ENCODE results near the gene VPS16. TPM values are rescaled to one million over a fixed set of nuclear protein-coding genes. Genes with fewer than 3 reads are reported as not detected.
A peak's percentile ranks its signal among the peaks of the same experiment; 100 is the strongest.

The VPS16 gene
- total RNA-seq, 3 donors from 2014 or later (not counting 1 experiment from before 2014, with no cell fraction given) = 108 to 118 (median 109) TPM

DNA sequence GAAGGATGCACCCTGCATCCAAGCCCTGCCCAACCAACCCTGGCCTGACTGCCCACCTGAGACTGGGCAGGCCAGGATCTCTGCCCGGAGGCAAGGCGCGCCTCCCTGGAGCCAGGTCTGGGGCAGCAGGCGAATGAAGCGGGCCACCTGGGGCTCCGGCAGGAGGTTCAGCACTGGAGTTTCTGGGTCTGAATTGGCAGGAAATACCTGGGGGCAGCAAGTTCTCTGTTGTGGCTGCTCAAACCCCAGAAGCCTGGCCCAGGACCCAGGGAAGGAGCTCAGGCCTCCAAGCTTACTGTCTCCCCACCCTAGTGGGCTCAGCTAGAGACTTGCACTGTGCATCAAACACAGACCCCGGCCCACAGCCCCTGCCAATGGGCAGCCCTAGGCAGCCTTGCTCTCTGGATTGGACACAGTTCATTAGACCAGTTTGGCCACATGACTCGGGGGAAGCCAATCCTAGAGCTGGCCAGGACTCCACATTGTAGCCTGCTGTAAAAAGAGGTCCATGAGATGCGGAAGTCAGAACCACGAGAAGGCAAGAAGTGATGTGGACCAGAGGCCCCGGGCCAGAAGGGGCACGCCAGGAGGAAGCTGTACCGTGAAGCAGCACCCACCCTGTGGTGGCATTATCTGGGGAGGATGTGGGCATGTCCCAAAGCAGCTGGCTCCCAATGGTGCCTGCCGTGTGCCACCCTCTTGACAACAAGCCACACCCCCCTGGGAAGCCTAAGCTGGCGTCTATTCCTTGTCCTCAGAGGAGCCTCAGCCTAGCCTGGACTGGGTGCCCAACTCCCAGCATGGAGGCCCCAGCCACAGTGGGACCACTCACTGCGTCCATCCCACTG is 43.2 kb upstream of the VPS16 start:
- Mint-ChIP-seq H3K9me3 (no peaks in the 10 kb centered on the region), H3K27ac (no peak overlapping the region), H3K4me1 (peaks cover 25 to 26% of the 10 kb centered on the region in 2 donors), H3K27me3 (ENCODE audit: low read depth in 2 of 2) (peaks cover 34 to 39% of the 10 kb centered on the region in 2 donors), H3K4me3 (no peak overlapping the region), H3K36me3 (no peaks in the 10 kb centered on the region)
- 71% methylated on average over 16 of the region's 16 CpGs for WGBS (ENCODE audit: insufficient coverage)
- Histone ChIP-seq H3K27me3 (ENCODE audit: control insufficient read depth, insufficient read depth, low read length) (peaks cover 20% of the 10 kb centered on the region), H3K27ac (ENCODE audit: low read length) (no peak overlapping the region), H3K4me1 (ENCODE audit: control insufficient read depth, insufficient read depth, low read length) (peaks cover 20% of the 10 kb centered on the region), H3K9me3 (ENCODE audit: control insufficient read depth, insufficient read depth, low read length) (no peaks in the 10 kb centered on the region), H3K36me3 (ENCODE audit: control insufficient read depth, insufficient read depth, low read length) (no peaks in the 10 kb centered on the region), H3K4me3 (ENCODE audit: low read length) (no peak overlapping the region)
- ATAC-seq = no peak
- no peak for DNase-seq
- TF ChIP-seq, protein P1, sequence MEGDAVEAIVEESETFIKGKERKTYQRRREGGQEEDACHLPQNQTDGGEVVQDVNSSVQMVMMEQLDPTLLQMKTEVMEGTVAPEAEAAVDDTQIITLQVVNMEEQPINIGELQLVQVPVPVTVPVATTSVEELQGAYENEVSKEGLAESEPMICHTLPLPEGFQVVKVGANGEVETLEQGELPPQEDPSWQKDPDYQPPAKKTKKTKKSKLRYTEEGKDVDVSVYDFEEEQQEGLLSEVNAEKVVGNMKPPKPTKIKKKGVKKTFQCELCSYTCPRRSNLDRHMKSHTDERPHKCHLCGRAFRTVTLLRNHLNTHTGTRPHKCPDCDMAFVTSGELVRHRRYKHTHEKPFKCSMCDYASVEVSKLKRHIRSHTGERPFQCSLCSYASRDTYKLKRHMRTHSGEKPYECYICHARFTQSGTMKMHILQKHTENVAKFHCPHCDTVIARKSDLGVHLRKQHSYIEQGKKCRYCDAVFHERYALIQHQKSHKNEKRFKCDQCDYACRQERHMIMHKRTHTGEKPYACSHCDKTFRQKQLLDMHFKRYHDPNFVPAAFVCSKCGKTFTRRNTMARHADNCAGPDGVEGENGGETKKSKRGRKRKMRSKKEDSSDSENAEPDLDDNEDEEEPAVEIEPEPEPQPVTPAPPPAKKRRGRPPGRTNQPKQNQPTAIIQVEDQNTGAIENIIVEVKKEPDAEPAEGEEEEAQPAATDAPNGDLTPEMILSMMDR (IDR thresholded peaks at IDR 0.05) = no peak
- intact Hi-C loops (cut with micrococcal nuclease) = no loop called here

DNA sequence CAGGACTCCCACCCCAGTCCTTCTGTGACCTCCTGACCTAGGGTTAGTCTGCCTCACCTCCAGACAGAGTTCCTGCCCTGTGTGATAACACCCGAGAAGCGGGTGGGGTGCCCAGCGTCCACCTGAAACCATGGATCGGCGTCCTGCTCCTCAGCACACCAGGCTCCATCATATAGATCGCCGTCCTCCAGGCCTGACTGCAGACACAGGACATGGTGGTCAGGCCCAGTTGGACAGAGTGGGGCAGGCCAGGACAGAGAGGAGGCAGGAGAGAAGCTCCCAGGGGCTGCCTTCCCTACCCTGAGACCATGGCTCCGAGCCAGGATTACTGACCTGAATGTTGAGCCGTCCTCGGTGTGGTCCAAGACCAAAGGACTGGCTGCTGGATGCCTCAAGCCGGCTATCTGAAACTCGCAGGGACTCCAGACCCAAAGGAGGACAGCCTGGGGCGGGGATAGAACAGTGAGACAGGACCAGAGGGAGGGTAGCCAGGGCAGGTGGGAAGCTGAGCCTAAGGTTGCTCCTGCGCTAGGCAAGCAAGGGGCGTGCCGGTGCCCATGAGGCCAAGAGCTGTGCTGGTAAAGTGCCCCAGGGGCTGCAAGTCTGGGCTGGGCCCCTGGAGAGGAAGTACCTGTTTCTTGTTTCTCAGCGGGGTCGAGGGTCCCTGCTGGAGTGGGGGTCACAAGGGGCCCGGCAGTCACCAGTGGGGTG is 42.3 kb upstream of the VPS16 start:
- no peaks in the 10 kb centered on the region for H3K36me3 Mint-ChIP-seq
- DNase-seq (no peak), ATAC-seq (no peak)
- no peaks in the 10 kb centered on the region for H3K9me3 Mint-ChIP-seq
- no peak overlapping the region for H3K27ac Mint-ChIP-seq
- Histone ChIP-seq H3K27me3 (ENCODE audit: control insufficient read depth, insufficient read depth, low read length) (peaks cover 20% of the 10 kb centered on the region), H3K4me1 (ENCODE audit: control insufficient read depth, insufficient read depth, low read length) (peaks cover 20% of the 10 kb centered on the region), H3K27ac (ENCODE audit: low read length) (no peak overlapping the region), H3K9me3 (ENCODE audit: control insufficient read depth, insufficient read depth, low read length) (no peaks in the 10 kb centered on the region), H3K4me3 (ENCODE audit: low read length) (no peak overlapping the region), H3K36me3 (ENCODE audit: control insufficient read depth, insufficient read depth, low read length) (no peaks in the 10 kb centered on the region)
- peaks cover 25 to 26% of the 10 kb centered on the region in 2 donors for H3K4me1 Mint-ChIP-seq
- TF ChIP-seq, protein P1 (IDR thresholded peaks at IDR 0.05) = no peak
- intact Hi-C loops (cut with micrococcal nuclease) = no loop called here
- peaks cover 35 to 45% of the 10 kb centered on the region in 2 donors for H3K27me3 Mint-ChIP-seq (ENCODE audit: low read depth in 2 of 2)
- H3K4me3 Mint-ChIP-seq = no peak overlapping the region
- WGBS (ENCODE audit: insufficient coverage) = 91% methylated on average over 19 of the region's 19 CpGs

DNA sequence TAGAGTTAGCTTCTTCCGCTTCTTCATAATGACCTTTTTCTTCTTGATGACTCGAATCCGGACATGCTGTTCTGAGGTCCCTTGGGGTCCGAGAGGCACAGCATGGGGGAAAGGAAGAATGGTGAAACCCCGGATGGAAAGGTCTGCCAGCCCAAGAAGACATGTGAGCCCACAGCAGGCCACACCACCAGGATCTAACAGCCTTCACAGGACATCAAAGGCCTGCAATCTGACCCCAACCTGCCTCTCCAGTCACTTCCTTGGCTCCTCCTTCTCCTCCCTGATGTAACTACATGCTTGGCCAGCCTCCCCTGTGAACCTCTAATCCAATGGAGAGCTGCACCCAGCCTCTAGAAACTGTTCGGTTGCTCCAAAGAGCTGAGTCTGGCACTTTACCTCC is 41.7 kb upstream of the VPS16 start:
- H3K27me3 Mint-ChIP-seq (ENCODE audit: low read depth in 2 of 2) = peaks cover 35 to 48% of the 10 kb centered on the region in 2 donors
- H3K4me3 ChIP-seq (ENCODE audit: low read length) = no peak overlapping the region
- ATAC-seq = no peak
- DNase-seq = no peak
- no peaks in the 10 kb centered on the region for H3K9me3 ChIP-seq (ENCODE audit: control insufficient read depth, insufficient read depth, low read length)
- H3K4me3 Mint-ChIP-seq = peak overlapping the region; percentile 94
- H3K4me1 Mint-ChIP-seq = peaks cover 25 to 26% of the 10 kb centered on the region in 2 donors
- H3K36me3 ChIP-seq (ENCODE audit: control insufficient read depth, insufficient read depth, low read length) = no peaks in the 10 kb centered on the region
- TF ChIP-seq, protein P1 (IDR thresholded peaks at IDR 0.05) = no peak
- H3K4me1 ChIP-seq (ENCODE audit: control insufficient read depth, insufficient read depth, low read length) = peaks cover 20% of the 10 kb centered on the region
- H3K27ac ChIP-seq (ENCODE audit: low read length) = no peak overlapping the region
- intact Hi-C loops (cut with micrococcal nuclease) = no loop called here
- H3K27me3 ChIP-seq (ENCODE audit: control insufficient read depth, insufficient read depth, low read length) = peaks cover 20% of the 10 kb centered on the region
- no peaks in the 10 kb centered on the region for H3K36me3 Mint-ChIP-seq
- no peak overlapping the region for H3K27ac Mint-ChIP-seq
- WGBS (ENCODE audit: insufficient coverage) = 82% methylated on average over 6 of the region's 6 CpGs
- no peaks in the 10 kb centered on the region for H3K9me3 Mint-ChIP-seq
